Activated CD4-positive, alpha-beta T cell treated with anti-CD3 and anti-CD28 coated beads, Interleukin-2, amount 50 U/mL, for 24 hours (primary cell): ENCODE data around the gene SPINK5.

Experiments
- DNase-seq, 2 donors: peaks; one replicate each; pipeline ENCODE4 v3.0.0-alpha.2; 2020; ENCODE audit warnings: low read depth in 1 of 2, low spot score in 1 of 2

Gene SPINK5

DNA sequence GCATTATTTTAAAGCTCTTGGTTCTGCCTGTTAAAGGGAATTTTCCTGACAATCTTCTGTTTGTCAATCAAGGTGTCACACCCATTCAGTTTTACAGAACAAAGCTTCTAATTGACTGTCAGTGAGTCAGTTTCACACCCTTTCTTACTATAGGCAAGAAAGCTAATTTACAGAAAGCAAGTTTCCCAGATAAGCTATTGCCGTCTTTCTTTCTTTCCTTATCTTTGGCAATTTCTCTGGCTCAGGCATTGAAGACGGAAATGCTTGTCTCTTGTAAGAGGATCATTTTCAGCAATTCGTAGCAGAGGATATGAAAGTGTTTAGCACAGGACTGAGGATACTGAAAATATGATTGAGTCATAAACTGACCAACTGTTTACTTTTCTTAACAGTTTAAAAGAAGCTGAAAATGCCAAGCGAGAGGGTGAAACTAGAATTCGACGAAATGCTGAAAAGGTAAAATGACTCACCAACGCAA, 27.0 kb downstream of the SPINK5 start:
- DNase-seq: no peak

GRCh38 chr5:148091991-148092964, 28.5 kb downstream of the SPINK5 start:
- no peak for DNase-seq

- DNase-seq: no peak
Observed at GRCh38 chr5:148094336-148094735, 30.6 kb downstream of the SPINK5 start.

DNA sequence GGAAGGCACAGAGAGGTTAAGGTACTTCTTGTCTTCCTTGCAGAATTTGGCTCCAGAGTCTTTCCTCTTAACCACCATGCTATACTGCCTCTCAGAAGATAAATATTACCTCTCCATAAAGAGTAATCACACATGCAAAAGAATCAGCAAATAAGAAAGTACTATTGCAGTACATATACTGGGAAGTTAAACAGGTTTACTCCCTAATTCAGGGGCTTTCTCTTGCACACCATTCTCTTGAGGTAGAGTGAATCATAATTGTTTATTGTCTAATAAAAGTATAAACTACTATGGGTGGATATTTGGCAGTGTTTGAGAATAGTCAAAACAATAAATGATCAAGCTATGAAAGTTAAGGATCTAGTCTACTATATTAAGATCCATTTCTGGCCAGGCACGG, 40.4 kb downstream of the SPINK5 start:
- DNase-seq: no peak

DNA sequence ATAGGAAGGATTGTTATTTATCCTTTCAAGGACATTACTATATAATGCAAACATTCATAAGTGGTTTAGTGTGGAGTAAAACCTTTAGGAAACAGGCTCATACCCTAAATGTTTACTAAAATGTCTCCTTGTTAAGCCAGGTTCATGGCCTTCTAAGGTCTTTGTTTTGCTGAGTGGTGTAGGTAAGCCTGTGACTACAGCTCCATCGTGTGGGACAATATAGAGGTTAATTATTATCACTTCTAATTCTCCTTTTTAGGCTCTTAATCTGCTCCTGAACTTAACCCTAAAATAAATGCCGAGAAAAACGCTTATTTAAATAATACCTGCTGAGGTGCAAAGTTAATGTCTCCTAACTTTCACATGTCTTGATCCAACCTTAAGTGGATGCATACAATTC, 43.8 kb downstream of the SPINK5 start:
- DNase-seq: no peak

- no peak for DNase-seq
Observed at GRCh38 chr5:148113243-148113642, 49.5 kb downstream of the SPINK5 start.

GRCh38 chr5:148120317-148120716, 56.5 kb downstream of the SPINK5 start:
- no peak for DNase-seq

DNA sequence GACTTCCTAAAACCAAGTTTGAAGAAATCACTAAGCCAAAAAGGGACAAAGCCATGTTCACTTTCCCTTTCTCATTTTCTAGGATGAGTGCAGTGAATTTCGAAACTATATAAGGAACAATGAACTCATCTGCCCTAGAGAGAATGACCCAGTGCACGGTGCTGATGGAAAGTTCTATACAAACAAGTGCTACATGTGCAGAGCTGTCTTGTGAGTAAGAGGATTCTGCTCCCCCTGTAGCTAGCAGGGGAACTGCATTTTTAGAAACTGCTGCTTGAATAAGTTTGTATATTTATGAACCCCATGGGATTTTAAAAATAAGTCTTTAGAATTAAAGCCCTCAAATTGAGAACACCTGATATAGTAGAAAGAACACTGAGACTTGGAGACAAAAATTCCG, 61.9 kb downstream of the SPINK5 start:
- DNase-seq: no peak

DNA sequence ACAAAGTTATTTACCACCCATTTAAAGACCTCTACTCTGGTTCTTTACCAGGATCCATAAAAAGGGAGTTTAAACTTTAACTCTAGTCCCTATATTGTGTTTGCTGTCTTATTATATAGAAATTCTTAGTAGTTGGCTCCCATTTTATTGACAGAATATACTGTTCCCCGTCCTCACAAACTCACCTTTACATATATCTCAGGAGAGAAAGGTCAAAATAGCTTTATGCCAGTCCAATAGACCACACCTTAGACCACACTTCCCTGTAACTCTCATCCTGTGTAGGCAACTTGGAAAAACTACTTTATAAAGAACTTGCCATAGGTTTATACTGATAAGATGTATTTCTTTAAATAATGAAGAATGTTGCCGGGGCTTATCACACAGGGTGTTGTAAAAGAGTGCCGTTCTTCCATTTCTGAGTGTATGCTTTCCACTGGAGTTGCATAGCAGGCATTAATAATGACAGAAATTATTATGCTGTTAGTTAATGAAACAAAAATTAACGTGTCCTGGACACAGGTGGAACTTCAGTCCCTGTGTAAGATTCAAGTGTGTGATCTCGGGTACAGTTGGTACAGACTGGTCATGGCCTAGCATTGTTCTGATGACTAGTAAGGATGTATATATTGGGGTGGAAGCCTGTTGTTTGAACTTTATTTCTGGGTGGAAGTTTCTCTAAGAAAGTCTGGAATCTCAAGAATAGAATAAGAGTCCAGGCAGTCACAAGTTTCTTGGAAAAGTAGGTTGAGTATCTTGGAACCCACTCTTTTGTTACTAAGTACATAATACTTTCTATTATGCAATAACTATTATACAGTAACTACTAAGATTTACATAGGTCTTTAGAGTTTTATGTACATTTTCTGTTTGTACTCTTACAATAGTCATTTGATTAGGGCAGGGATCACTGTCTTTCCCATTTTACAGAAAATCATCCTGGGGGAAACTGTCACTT, 71.6 kb downstream of the SPINK5 start:
- DNase-seq: no peak

GRCh38 chr5:148140846-148141245, 77.1 kb downstream of the SPINK5 start:
- no peak for DNase-seq

GRCh38 chr5:148141645-148142044, 77.9 kb downstream of the SPINK5 start:
- no peak for DNase-seq

- no peak for DNase-seq
Observed at GRCh38 chr5:148145916-148146315, 82.1 kb downstream of the SPINK5 start.

DNA sequence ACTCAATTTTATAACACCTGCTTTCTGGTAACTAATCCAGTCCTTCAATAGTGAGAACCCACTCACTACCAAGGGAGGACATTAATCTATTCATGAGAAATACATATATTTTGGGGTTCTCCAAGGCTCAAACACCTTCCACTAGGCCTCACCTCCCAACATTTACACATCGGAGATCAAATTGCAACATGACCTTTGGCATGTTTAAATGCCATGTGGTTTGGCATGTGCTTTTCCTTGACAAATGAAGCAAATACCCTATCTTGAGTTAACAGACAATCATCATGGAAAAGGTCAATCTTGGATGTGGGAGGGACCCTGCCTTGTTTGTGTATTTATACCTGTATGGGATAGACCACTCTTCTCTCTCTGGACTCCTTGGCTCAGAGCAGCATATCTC, 82.7 kb downstream of the SPINK5 start:
- no peak for DNase-seq

DNA sequence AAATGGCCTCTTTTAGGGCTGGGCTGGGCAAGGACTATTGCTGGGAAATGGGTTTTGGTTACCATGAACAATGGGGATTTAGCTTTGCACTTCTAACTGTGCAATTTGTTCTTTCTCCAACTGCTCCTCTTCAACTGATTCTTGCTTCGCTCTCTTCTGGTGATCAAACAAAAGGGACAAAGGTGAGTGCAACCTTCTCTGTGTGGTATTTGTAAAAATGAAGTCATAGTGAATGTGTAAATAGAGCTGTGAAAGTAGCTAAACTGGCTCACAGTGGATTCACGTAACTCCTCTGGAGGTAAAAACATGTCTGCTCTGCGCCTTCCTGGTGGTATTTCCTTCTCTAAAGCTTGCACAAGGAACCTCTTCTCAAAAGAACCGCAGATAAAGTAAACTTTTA, 83.6 kb downstream of the SPINK5 start:
- no peak for DNase-seq

- no peak for DNase-seq
Observed at GRCh38 chr5:148151872-148152271, 88.1 kb downstream of the SPINK5 start.

DNA sequence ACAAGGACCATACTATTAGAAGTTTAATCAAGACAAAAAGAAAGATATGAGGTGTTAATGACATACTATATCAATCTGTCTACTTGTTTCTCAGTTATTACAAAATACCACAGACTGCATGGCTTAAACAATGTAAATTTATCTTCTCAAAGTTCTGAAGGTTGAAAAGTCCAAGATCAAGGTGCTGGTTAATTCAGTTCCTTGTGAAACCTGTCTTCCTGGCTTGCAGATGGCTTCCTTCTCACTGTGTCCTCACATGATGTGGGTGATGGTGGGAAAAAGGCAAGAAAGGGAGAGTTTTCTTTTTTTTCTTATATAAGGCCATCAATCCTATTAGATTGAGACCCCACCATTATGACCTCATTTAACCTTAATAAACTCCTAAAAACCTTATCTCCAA, 89.0 kb downstream of the SPINK5 start:
- no peak for DNase-seq

GRCh38 chr5:148156609-148157008, 92.8 kb downstream of the SPINK5 start:
- DNase-seq: no peak

DNA sequence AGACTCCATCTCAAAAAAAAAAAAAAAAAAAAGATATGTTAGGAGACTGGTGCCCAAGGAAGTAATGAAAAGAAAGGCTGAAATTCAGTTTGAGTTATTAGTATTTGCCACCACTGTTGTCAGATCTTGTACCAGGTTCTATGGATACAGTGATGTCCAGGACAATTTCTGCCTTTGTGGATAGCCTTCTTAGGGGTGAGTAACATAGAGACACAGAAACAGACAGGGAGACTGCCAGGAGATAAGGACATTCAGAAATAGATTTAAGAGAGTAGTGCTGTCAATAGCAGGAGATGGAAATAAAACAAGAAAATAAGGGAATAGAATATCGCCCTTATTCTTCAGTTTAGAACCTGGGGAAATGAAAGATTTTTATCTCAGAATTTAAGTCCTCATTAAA, 98.3 kb downstream of the SPINK5 start:
- DNase-seq: no peak

DNA sequence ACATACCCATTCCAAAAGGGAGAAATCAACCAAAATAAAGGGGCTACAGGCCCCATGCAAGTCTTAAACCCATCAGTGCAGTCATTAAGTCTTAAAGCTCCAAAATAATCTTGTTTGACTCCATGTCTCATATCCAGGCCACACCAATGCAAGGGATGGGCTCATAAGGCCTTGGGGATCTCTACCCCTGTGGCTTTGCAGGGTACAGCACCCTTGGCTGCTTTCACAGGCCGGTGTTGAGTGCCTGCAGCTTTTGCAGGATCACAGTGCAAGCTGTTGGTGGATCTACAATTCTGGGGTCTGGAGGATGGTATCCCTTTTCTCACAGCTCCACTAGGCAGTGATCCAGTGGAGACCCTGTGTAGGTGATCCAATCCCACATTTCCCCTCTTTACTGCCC, 99.6 kb downstream of the SPINK5 start:
- no peak for DNase-seq

DNA sequence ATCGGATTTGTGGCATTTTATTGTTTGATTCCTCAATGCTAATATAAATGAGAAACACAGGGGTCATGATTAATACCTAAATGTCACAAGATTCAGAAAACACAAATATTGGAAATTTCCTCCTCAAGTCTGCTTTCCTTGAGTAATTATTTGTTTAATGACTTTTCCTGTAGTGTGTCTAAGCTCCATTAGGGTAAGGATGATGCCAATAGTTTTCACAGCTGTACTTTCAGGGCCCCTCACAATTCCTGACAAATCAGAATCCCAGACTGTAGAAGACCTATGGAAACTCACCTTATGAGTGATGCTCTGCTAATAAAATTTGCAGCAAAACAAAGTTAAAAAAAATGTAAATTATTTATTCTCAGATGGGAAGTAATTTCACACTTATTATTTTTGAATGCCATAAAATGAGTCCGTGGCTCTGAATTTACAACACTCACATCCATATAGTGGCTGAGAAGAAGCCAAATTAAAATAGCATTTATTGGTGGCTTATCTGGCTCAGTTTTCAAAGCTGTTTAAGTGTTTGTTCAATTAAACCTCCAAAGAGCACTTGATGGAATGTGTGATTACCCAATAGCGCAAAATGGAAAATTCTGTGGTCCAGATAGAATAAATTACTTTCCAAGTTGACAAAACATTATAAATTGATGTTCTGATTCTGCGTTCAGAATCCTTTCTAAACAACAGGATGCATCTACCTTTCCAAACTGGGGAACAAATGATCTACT, 102.9 kb downstream of the SPINK5 start:
- DNase-seq: no peak

- DNase-seq: no peak
Observed at GRCh38 chr5:148168246-148168645, 104.5 kb downstream of the SPINK5 start, which contains the start of gene SPINK14. Gene SPINK14, plus strand, starts transcription at chr5:148168546. Its CDS starts 1,187 bp downstream, at chr5:148169733.
